NCI-H2081 (cell line): Measurements from ENCODE around the gene CHST8.

ENCODE experiments used
- DNase-seq, 2 experiments: peaks; one replicate each; lab custom pipeline; 2025; lab: John Stamatoyannopoulos, UW

The CHST8 gene

GRCh38 chr19:33673996-33674625, 52.4 kb downstream of the CHST8 start:
- DNase-seq = no peak

GRCh38 chr19:33674626-33675367, 53.0 kb downstream of the CHST8 start:
- no peak for DNase-seq

GRCh38 chr19:33675501-33676124, 53.9 kb downstream of the CHST8 start:
- no peak for DNase-seq

- DNase-seq = no peak
These were observed 55.4 kb downstream of the CHST8 start for GRCh38 chr19:33676999-33677665.

- no peak for DNase-seq
These were observed 56.1 kb downstream of the CHST8 start for GRCh38 chr19:33677745-33678426.

- DNase-seq = peak; percentile 18 to 73
These were observed 57.2 kb downstream of the CHST8 start for GRCh38 chr19:33678796-33679585.

- DNase-seq = no peak
These were observed 57.9 kb downstream of the CHST8 start for GRCh38 chr19:33679696-33680095.

- DNase-seq = no peak
These were observed 59.4 kb downstream of the CHST8 start for GRCh38 chr19:33681081-33681680.

GRCh38 chr19:33683881-33684537, 62.3 kb downstream of the CHST8 start:
- DNase-seq = no peak

- DNase-seq = no peak
These were observed 62.9 kb downstream of the CHST8 start for GRCh38 chr19:33684538-33685232.

GRCh38 chr19:33685541-33685940, 63.8 kb downstream of the CHST8 start:
- no peak for DNase-seq

- DNase-seq = no peak
These were observed 64.5 kb downstream of the CHST8 start for GRCh38 chr19:33686262-33686661.

GRCh38 chr19:33686687-33687480, 65.1 kb downstream of the CHST8 start:
- no peak for DNase-seq

- no peak for DNase-seq
These were observed 65.9 kb downstream of the CHST8 start for GRCh38 chr19:33687481-33688170.

GRCh38 chr19:33688171-33688992, 66.6 kb downstream of the CHST8 start:
- DNase-seq = no peak

GRCh38 chr19:33689138-33689746, 67.5 kb downstream of the CHST8 start:
- no peak for DNase-seq

- DNase-seq = no peak
These were observed 68.1 kb downstream of the CHST8 start for GRCh38 chr19:33689868-33690267.
